HG02970 (cell line): ENCODE data around the gene DYNC1LI2.
"Not testable (repeated sequence)": the region's sequence is repeated elsewhere in the genome, so short reads cannot be mapped to it uniquely, and the experiment has no call there.

Source experiments
- ATAC-seq: cut with Tn5 transposase; IDR thresholded peaks from one replicate; pipeline ENCODE4 v1.9.1; 2021; ENCODE audit warnings: mild to moderate bottlenecking, moderate library complexity, moderate number of reproducible peaks; ENCODE audit not compliant: unreplicated experiment, low FRiP score

Gene DYNC1LI2

GRCh38 chr16:66701026-66701425 lies 50.4 kb downstream of the DYNC1LI2 start:
- no peak for ATAC-seq

GRCh38 chr16:66699898-66700297 lies 51.5 kb downstream of the DYNC1LI2 start:
- no peak for ATAC-seq

- no peak for ATAC-seq
These were observed 53.4 kb downstream of the DYNC1LI2 start for GRCh38 chr16:66698046-66698445.

GRCh38 chr16:66696669-66697630 lies 54.5 kb downstream of the DYNC1LI2 start, which contains the start of gene CMTM4:
Gene CMTM4, minus strand, starts transcription at chr16:66696743. Its CDS starts 218 bp downstream, at chr16:66696525.
- peak; percentile 73 for ATAC-seq

GRCh38 chr16:66695935-66696668 lies 55.3 kb downstream of the DYNC1LI2 start:
- ATAC-seq = peak; percentile 42

DNA sequence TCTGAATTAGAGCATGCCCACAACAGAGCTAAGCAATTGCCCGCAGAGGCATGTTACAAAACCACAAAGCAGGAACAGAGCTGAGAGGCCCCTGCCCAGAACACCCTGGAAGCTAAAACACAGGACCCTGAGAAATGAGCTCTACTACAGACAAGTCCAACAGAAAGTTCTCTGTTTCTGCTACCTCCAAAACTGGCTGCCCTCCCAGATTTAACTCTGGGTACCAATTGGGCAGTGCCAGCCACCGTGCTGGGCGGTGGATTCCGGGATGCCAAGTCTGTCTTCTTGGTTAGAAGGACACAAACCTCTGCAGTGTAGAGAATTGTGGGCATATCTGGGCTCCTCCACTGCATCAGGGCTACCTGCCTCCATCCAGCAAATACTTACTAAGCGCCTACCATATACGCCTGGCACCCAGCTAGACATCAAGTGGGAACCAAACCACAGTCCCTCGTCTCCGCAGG lies 55.9 kb downstream of the DYNC1LI2 start:
- ATAC-seq = no peak

- no peak for ATAC-seq
These were observed 58.3 kb downstream of the DYNC1LI2 start for GRCh38 chr16:66693149-66693548.

GRCh38 chr16:66692341-66692740 lies 59.1 kb downstream of the DYNC1LI2 start:
- ATAC-seq = no peak

DNA sequence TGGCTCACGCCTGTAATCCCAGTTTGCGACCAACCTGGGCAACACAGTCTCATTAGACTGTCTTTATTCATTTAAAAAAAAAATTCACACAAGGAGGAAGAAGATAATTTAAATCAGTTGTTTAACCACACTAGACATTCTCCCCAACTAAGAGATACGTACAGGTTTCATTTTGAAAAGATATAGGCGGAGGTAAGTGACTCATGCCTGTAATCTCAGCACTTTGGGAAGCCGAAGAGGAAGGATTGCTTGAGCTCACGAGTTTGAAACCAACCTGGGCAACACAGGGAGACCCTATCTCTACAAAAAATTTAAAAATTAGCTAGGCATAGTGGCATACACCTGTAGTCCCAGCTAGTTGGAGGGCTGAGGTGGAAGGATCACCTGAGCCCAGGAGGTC lies 60.2 kb downstream of the DYNC1LI2 start:
- no peak for ATAC-seq

DNA sequence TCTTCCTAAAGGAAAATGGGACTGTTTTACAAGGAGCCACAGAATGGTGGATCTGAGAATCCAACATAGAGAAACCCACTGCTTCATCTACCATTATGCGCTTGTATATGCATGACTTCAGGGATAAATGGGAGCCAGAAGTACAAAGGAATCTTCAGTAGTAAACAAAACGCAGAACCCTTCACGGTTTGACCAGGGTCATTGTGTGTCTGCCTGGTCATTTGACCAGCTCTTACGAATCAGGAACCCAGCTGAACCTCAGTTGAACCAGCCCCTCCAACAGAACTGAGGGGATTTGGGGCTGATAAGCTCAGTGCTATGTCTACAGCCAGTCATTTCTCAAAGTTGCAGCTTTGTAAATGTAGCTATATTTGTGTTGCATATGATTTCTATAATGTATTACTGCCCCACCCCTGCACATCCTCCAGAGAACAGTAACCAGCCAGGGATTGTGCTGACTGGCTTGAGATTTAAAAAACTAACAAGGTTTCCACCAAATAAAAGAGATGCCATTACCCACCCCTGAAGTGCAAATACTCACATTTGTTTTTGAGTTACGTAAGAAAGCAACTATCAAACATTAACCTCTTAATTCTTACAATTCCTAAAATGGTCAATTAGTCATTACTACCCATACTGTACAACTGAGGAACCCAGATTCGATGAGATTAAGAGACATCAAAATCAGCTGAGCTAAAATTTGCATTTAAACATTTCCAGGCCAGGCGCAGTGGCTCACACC lies 61.1 kb downstream of the DYNC1LI2 start:
- ATAC-seq = no peak

DNA sequence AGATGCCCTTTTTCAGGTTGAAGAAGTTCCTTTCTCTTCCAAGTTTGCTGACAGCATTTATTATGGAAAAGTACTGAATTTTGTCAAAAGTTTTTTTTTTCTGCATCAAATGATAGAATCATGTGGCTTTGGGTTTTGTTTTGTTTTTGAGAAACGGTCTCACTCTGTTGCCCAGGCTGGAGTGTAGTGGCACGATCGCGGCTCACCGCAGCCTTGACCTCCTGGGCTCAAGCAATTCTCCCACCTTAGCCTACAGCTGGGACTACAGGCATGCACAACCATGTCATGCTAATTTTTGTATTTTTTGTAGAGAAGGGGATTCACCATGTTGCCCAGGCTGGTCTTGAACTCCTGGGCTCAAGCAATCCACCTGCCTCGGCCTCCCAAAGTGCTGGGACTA lies 62.1 kb downstream of the DYNC1LI2 start:
- no peak for ATAC-seq

DNA sequence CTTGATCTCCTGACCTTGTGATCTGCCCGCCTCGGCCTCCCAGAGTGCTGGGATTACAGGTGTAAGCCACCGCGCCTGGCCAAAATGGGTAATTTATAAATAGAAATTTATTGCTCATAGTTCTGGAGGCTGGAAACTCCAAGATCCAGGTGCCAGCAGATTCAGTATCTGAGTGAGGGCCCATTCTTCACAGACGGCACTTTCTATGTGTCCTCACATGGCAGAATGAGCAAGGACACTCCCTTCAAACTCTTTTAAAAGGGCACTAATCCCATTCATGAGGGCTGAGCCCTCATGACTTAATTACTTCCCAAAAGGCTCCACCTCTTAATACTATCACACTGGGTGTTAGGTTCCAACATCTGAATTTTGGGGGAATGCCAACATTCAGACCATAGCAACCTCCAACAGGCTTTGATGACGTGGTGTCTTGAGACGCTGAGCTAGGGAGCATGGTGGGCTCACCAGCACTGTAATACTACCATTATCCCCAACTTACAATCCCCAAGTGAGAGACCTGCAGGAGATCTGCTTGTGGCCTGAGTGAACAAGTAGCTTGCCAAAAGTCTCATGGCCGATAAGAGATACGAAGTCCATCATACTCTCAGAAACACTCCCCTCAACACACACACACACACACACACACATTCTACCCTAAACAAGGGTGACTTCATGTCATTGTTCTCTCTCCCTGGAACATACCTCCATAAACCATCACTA lies 63.3 kb downstream of the DYNC1LI2 start:
- no peak for ATAC-seq

DNA sequence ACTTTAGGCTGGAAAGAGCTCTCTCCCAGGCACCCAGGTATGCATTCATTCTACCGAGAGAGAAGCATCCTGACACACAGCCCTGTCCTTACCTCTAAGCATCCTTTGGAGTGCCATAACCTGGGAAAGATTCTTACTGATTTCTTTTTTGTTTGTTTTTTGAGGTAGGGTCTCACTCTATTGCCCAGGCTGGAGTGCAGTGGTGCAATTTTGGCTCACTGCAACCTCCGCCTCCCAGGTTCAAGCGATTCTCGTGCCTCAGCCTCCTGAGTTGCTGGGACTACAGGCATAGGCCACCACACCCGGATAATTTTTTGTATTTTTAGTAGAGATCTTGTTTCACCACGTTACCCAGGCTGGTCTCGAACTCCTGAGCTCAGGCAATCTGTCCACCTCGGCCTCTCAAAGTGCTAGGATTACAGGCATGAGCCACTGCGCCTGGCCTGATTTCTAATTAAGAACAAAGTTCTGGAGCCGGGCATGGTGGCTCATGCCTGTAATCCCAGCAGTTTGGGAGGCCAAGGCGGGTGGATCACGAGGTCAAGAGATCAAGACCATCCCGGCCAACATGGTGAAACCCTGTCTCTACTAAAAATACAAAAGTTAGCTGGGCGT lies 65.8 kb downstream of the DYNC1LI2 start:
- ATAC-seq = not testable (repeated sequence)

GRCh38 chr16:66682271-66682670 lies 69.1 kb downstream of the DYNC1LI2 start:
- ATAC-seq = no peak

DNA sequence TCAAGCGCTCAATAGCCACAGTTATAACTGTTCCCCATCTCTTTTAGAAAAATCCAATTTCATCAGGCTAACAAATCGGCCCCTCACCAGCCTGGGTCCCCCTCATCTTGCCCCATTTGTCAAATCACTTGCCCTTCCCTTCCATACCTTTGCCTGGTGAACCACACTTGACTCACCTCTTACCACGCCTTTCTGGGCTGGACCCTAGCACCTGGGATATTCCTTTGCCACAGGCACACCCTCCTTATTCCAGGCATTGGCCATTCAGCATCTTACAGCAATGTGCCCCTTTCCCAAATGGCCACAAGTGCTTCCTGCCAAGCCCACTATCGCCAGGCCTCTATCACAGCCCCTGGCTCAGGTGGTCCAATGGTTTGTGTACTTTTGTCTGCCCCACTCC lies 69.7 kb downstream of the DYNC1LI2 start:
- no peak for ATAC-seq

DNA sequence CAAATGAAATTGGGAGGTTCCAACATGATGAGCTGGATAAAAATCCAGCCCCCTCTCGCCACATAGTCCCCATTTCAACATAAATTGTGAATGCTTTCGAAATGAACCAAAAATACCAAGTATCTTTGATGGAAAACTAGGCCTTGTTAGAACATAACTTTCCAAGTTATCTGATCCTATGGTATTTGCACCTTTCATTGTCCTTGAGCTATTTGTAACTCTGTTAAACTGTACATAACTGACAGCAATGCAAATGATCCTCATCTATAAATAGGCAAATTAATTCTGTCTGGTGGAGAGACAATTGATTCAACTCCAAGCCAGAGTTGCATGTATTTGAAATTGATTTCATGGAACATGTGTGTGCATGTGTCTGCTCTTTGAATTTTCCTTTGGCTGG lies 73.1 kb downstream of the DYNC1LI2 start:
- no peak for ATAC-seq

- ATAC-seq = no peak
These were observed 73.6 kb downstream of the DYNC1LI2 start for GRCh38 chr16:66677836-66678235.

GRCh38 chr16:66677179-66677578 lies 74.2 kb downstream of the DYNC1LI2 start:
- ATAC-seq = no peak

- ATAC-seq = no peak
These were observed 74.8 kb downstream of the DYNC1LI2 start for GRCh38 chr16:66676599-66676998.

- no peak for ATAC-seq
These were observed 77.7 kb downstream of the DYNC1LI2 start for GRCh38 chr16:66673691-66674090.
